HG03280 (cell line): ENCODE measurements around the gene CNDP2.
A peak's percentile ranks its signal among the peaks of the same experiment; 100 is the strongest.

Experiments used
- ATAC-seq: cut with Tn5 transposase; IDR thresholded peaks from one replicate; pipeline ENCODE4 v1.9.1; 2021; ENCODE audit warnings: mild to moderate bottlenecking, moderate library complexity; ENCODE audit not compliant: unreplicated experiment

The CNDP2 gene

DNA sequence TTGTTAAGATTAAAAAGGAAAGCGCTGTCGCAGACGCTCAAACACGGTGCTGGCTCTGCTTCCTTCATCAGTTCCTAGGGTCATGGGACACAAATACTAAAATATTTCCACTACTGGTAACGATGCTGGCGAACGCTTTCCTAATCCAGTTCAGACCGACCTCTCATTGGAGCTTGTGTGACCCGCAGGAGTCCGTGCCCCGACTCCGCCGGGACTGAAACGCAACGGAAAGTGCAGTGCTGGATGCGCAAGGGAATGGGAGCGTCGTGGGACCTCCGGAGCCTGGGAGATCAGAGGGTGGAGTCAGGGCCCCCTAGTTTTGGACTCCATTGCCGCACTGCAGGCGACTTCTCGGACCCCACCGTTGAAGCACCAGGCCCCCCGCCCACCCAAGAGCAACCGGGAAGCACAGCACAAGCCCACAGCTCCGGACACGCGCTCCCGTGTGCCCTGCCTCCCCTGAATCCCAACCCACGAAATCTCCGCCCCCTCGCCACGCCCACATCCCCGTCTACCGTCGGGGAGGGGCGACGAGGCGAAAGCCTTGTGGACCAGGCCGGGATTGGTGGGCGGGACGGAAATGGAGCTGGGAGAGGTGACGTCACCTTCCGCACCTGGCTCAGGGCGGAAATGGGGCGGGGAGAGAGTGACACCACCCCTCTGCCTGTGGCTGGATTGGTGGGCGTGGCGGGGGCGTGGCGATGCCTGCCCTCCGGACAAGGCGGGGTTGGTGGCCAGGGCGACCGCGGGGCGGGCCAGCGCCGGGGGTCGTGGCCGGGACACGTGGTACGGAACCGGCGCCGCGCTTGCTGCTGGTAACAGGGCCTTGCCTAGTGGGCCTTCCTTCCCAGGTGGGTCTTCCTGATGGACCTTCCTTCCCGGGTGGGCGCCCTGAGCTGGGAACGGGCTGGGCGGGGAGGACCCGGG, at the start of gene CNDP2:
TSS of gene CNDP2 (plus strand) at position 783 of the 927 bp plus-strand sequence. CDS start 3,611 bp downstream, outside the sequence.
- ATAC-seq, result peak; percentile 73

DNA sequence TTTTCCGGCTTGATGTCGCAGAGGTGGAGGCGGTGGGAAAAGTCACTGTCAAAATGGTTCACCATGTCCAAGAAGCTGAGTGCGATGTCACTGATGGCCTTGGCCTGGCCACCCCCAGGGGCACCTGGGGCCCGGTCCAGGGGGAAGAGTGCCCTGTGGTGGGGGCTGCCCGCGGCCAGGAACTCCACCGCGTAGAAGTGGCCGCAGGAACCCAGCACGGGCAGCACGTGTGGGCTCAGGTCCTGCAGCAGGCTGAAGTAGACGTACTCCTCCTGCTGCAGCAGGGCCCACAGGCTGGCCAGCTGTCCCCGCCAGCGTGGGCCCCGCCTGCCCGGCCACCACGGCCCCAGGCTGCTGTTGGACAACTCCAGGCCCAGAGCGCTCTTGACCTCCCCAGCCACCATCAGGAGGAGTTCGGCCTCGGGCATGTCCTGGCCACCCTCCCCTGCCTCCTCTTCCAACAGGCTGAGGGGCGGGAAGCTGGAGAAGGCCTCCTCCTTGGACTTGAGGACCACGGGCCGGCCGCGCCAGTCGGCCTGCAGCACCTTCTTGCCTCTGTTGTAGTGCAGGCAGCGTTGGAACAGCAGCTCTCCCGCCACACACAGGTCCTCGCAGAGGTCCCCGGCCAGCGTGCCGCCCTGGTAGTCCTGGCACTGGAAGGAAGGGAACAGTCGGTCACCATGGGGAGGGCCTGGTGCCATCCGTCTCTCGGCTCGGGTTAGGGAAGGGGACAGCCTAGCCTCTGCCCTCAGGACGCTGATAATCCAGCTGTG, 49.3 kb upstream of the CNDP2 start:
- no peak for ATAC-seq

DNA sequence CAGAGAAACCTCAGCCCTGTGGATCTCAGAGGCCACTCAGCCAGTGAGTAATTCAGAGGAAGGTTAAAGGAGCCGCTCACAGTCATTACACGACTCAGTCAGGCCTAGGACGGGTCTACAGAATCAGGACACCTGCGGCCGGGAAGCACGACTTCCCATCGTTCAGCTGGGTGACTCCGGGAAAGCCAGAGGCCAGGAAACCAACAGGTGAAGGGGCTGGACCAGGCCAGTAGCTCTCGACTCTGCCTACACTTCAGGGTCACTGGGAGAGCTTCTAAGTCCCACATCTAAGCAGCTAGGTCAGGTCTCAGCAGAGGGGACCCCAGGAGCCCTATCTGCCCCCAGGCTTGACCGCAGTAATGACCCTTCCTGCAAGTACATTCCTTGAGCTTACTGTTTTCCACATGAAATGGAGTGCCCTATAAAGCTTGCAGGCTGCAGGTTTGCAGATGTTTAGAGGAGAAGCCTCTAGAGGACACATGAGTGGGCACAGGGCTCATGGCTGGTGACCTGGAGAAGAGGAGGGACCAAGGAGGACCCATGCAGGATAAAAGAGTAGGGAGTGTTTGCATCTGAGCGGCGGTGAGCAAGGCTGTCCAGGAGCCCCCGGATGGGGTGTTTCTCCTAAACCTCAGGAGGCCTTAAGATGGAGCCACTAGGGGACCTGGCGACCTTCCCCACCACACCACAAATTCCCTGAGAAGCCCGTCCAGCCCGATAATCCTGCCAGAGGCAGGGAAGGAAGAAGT, 48.6 kb upstream of the CNDP2 start:
- ATAC-seq, result no peak

DNA sequence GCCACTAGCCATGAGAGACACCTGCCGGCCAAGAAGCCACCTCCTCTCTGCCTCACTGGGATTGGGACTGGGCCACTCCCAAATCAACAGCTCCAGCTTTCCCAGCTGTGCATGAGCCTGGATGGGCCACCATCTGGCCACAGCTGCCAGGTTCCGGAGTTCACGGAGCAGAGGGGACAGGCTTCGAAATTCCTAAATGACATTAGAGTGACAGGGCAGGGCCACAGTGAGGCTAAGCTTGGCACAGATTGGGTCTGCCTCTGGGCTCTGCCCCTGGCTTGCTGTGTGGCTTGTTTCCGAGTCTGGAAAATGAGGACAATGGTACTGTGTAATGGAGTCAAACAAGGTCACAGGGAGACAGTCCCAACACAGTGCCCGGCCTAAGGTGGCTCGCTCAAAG, 45.5 kb upstream of the CNDP2 start:
- no peak for ATAC-seq

DNA sequence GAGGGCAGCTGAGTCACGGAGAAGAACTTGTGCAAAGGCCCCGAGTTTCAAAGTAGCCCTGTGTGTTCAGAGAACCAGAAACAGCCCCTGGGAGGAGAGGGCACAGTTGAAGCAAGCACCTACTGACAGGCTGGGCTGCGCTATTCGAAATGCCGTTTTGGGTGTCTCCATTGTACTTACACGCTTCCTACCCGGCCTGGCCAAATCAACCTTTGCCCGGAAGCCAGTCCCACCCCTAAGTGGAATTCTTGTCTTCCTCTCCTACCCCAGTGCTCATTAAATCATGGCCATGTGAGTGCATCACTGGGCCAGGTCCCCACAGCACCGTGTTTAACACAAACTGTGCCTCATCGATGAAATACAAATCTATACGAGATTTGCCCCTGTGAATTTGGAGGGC, 45.0 kb upstream of the CNDP2 start:
- no peak for ATAC-seq

DNA sequence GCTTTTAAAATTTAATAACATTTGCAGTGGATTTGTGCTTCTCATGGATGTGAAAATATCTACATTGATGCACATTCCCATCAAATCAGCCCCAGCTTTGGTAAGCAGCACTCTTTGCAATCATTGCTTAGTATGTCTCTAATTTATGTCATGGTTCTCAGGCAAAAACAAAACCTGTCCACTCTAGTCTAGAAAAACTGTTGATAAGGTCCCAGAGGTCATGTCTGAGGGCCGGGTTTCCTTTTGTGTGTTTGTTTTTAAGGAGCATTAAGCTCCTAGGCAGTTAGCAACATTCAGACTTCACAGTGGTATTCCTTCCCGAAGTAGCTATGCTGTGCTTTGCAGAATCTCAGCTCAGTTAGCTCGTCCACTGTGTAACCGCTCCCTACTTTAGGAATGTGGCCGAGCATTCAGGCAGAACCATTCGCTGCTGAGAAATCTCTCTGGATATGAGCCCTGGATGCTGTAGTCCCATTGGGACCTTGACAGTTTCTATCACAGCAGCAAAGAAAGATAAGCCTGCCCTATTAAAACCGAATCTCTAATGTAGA, 43.1 kb upstream of the CNDP2 start:
- ATAC-seq, result no peak

DNA sequence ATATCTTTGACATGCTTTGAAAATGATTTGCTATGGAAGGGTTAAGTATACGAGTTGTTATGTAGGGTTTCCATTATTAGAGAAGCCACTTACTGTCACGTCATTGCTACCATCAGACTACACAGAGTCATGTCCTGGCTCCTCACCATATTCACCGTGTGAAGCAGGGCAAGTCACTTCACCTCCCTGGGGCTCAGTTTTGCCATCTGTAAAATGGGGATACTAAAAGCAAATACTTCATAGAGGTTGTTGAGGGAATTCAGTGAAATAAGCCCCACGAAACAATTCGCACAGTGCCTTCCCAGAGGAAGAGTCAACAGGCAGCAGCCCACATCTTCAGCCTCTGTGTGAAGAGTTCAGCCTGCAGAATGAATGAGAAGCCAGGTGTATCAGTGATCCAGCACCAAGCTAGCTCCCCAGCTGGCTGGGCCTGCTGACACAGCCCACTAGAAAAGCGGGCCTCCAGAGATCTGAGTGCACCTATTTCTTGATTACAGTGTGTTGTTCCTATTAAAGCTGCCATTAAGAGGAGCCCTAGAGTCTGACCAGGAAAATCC, 42.4 kb upstream of the CNDP2 start:
- no peak for ATAC-seq

GRCh38 chr18:74454279-74454751, 41.8 kb upstream of the CNDP2 start:
- no peak for ATAC-seq

DNA sequence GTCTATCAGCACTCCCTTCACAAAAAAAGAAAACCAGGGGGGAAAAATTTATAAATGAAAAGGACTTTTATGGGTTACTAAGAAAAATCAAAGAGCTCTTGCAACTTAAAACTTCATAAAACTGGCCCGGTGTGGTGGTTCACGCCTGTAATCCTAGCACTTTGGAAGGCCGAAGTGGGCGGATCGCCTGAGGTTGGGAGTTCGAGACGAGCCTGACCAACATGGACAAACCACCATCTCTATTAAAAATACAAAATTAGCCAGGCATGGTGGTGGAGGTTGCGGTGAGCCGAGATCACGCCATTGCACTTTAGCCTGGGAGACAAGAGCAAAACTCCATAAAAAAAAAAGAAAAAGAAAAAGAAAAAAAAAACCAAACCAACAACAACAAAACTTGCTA, 40.8 kb upstream of the CNDP2 start:
- ATAC-seq, result no peak

GRCh38 chr18:74456017-74456348, 40.2 kb upstream of the CNDP2 start:
- ATAC-seq, result no peak

DNA sequence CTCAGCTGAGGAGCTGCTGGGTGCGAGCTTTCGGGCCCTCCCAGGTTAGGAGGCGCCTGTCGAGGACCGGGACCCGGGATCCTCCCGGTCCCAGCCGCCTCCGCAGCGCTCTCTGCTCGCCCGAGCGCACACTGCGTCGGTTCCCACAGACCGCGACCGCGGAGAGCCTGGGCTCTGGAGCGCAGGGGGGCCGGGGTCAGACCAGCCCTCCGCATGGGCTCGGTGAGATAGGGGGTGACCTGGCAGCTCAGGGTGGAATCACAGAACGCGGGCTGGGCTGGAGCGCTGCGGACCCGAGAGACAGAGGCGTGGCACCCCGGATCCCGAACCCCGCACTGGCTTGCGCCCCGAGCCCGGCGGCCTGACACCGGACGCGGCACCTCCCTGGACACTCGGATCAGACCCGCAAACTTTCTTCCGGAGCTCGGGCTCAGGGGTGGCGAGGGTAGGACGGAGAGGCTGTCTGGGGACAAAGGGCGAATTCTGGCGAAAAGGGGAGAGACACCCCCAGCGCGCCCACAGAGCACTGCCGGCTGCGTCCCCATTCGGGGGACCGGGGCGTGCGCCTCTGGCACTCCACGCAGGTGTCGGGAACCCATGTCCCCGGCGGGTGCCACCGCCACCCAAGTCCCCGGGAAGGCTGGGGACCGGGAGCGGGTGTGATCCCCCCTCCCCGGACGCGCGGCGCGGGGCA, 39.7 kb upstream of the CNDP2 start:
- ATAC-seq, result no peak

DNA sequence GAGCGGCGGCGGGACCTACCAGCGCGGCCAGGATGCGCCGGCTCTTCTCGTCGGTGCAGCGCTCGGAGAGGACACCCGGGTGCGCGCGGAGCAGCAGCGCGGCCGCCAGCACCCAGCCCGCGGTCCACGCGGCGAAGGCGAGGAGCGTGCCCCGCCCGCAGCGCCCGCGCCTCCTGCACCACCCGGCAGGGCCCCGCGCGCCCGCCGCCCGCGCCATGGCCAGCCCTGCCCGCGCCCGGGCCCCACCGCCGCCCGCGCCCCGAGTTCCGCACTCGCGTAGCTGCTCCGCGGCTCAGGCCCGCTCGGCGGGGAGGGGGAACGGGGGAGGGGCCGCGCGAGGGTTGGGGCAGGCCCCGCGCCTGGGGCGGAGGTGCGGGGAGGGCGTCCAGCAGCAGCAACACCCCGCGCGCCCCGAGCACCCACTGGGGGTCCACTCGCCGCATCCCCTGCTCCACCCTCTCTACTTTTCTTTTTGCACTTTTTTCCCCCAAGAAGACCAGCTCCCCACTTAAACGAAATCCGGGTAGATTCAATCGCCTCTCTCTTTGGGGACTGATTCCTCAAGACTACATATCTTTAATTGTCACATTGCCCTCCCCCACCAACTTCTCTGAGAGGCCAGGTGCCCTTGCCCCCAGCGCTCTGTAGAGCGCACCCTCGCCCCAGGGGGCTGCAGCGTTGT, 39.0 kb upstream of the CNDP2 start, which contains the start of gene DIPK1C:
TSS of gene DIPK1C (minus strand) at position 266 of the 682 bp plus-strand sequence. CDS start at position 217, 49 bp downstream.
- ATAC-seq, result no peak

- no peak for ATAC-seq
These were observed 38.3 kb upstream of the CNDP2 start for GRCh38 chr18:74457725-74458421.

- ATAC-seq, result no peak
These were observed 36.3 kb upstream of the CNDP2 start for GRCh38 chr18:74459889-74460288.

DNA sequence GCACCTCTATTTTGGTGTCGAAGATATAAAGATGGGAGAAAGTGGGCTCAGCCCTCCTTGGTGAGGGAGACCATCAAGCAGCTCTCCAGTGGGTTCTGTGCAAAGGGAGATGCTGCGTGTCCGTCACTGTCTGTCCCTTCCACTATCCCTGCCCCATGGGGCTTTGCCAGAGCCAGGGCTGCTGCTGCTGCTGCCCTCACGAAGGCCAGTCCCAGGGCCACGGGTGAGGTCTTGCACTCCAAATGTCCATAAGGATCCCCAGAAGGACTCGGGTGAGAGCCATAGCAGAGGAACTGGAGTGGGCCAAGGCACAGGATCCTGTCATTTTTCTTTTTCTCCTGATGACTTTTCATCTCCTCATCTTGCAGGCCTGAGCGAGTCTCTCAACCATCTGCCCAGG, 35.3 kb upstream of the CNDP2 start:
- ATAC-seq, result no peak

DNA sequence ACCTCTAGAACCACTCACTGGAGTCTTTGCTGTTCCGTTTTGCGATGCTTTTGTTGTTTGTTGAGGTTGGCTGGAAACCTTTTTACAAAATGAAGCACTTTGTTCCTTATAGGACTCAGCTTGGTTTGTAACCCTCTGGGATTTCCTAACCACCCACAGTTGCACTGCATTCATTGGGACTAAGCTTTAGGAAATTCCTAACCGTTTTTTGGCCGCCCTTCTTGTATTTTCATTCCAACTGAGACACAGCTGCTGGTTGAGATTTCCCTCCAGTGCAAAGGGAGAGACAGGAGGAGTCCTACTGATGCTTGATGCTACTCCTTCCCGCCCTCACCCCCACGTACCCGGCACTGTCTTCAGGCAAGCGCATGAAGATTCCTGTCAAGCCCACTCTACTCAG, 32.9 kb upstream of the CNDP2 start:
- ATAC-seq, result no peak

DNA sequence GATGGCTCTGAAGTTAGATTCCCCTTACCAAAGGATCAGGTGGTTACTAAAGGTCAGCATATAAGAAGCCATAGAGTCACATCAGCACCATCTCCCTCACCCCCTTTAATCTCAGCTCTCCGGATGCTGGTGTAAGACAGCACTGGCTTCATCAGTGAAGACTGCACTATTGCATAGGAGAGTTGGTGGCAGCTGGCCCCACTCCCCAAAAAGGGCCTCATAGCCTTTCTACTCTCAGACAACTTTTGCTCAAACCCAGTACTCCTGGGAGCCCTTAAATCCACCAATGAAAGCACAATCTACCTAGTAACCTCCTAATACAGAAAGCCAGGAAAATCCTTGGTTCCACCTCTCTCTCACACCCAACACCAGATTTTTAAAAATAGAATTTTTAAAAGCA, 32.2 kb upstream of the CNDP2 start:
- ATAC-seq, result no peak

GRCh38 chr18:74465775-74466174, 30.4 kb upstream of the CNDP2 start:
- no peak for ATAC-seq

- no peak for ATAC-seq
These were observed 27.6 kb upstream of the CNDP2 start for GRCh38 chr18:74468547-74469061.
